GM18520 (cell line): Measurements from ENCODE around the gene CYB561A3.

Experiments
- ATAC-seq: cut with Tn5 transposase; IDR thresholded peaks from one replicate; pipeline ENCODE4 v1.9.1; 2021; ENCODE audit not compliant: unreplicated experiment

CYB561A3 gene

DNA sequence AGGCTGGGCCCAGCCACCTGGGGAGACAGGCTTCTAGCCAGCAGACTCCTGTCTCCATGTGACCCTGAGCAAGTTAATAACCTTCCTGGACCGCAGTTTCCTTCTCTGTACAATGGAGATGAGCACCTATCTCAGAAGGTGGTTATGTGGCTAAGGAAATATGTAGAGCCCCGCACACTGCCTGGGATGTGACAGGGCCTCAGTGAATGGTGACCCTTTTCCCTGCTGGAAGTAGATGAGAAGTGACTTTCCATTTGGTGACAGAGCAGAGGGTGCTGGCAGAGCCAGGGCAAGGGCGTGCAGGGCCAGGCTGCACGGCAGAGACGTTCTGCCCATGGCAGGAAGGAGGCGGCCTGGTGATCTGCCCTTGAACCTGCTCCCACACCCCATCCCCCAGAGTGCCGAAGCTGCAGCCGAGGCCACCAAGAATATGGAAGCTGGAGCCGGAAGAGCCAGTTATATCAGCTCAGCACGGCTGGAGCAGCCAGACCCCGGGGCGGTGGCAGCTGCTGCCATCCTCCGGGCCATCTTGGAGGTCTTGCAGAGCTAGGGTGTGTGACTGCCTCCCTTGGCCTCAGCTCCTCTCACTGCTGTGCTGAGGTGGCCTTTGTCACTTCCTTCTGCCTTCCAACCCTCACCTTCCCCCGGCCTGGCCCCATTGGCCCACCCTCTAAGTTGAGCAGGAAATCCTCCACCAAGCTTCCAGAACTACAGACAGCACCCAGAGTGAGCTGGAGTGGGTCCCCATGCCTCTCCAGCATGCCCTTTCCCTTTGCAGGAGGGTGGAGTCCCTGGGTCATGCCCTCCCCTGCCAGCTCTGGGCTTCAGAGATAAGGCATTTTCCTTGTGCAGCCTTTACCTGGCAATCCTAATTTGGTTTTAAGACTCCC lies 15.5 kb downstream of the CYB561A3 start:
- no peak for ATAC-seq

DNA sequence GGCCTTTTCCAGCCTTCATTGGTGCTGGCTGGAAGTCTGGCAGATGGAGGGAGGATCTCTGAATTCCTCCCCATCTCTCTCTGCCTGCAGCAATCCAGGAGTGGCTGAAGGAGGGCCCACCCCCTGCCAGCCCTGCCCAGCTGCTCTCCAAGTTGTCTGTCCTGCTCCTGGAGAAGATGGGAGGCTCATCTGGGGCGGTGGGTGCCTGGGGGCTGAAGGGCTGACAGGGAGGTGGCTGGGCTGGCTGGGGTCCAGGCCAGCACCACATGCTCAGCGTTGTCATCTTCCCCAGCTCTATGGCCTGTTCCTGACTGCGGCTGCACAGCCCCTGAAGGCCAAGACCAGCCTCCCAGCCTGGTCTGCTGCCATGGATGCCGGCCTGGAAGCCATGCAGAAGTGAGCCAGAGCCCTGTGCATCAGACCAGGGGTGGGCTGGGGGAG lies 16.5 kb downstream of the CYB561A3 start:
- no peak for ATAC-seq

DNA sequence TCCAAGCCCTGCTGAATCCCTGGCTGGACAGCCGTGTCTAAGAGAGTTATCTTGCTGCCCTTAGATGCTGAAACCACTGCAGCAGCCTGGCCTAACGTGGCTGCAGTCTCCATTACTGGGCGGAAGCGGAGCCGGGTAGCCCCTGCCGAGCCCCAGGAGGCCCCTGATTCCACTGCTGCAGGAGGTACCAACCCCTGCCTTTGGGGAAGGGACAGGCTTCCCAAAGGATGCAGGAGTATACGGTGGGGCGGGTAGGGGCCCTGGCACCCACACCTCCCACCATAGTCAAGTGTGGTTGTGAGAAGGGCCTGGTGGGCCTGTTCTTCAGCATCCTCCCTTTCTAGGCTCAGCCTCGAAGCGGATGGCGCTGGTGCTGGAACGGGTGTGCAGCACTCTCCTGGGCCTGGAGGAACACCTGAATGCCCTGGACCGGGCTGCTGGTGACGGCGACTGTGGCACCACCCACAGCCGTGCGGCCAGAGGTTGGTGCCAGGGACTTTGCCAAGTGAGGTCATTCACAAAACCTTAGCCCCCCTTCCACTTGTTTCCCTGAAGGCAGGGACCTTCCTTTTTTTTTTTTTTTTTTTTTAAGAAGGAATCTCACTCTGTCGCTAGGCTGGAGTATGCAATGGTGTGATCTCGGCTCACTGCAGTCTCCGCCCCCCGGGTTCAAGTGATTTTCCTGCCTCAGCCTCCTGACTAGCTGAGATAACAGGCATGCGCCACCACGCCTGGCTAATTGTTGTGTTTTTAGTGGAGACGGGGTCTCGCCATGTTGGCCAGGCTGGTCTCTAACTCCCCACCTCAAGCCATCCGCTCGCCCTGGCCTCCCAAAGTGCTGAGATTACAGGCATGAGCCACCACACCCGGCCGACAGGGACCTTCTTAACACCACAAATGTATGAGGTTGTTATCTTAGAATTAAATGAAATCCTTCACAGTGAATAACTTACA lies 17.6 kb downstream of the CYB561A3 start:
- no peak for ATAC-seq

DNA sequence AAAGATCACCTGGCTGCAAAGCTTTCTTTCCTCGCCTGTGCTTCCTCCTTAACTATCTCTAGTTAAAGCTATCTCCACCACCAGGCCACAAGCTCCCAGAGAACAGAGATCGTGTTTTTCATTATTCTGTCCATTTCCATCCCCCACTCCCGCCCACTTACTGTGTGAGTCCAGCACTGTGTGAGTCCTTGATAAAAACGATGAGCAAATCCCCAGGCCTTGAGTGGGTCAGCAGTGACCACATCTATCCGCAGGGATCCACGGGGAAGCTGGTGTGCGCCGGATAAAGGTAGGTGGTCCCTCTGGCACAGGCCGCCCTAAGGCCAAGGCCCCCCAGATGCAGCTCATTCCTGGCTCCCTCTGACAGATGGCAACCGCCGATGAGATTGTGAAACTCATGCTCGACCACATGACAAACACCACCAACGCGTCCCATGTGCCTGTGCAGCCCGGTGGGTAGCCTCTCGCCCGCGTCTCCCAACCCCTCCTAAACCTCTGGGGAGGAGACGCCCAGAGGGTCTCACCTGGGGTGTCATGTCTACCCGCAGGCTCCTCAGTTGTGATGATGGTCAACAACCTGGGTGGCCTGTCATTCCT lies 19.4 kb downstream of the CYB561A3 start:
- no peak for ATAC-seq

DNA sequence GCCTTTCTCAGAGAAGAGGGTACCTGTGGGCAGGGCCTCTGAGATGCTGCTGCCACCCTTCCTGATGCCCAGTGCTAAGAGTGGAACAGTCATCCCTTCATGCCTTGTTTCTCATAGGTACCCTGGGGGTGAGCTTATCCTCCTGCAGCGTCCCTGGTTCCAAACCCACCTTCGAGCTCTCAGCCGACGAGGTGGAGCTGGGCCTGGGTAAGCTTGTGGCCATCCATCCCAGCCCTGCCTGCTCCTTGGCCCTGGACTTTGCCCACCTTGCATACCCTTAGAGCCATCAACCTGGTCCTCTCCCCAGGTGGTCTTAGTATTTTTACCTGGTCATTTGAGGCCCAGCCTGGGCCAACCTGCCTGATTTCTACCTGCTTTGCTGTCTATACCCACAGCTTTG lies 20.0 kb downstream of the CYB561A3 start:
- no peak for ATAC-seq

DNA sequence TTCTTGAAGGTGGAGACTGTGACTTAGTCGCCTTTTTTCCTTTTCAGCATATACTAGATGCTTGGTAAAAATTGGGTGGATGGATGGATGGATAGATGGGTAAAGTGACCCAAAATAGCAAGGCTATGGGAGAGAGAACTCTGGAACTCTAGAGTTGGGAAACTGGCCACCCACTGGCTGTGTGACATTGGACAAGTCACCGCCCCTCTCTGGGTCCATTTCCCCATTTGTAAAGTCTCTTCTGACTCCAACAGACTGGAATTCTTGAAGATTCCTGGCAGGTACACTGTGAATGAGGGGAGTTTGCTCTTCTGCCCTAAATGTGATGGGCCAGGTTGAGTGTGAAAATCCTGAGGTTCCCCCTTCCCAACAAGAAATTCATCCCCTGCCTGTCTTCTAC lies 20.7 kb downstream of the CYB561A3 start:
- no peak for ATAC-seq

DNA sequence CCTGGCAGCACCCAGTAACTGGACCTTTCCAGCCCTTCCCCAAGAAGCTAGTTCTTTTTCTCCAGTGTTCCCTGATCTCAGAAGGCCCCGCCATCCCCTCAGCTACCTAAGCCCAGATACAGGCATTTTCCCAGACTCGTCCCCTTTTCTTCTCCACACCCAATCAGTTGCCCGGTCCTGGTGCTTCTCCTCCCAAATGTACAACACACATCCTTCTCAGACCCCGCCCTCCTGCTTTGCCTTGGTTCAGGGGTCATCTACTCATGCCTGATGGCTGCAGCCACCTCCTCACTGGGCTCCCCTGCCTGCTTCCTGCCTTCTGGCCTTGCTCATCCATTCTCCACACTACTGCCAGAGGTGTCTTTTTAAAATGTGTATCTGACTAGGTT lies 22.2 kb downstream of the CYB561A3 start:
- ATAC-seq, result no peak

DNA sequence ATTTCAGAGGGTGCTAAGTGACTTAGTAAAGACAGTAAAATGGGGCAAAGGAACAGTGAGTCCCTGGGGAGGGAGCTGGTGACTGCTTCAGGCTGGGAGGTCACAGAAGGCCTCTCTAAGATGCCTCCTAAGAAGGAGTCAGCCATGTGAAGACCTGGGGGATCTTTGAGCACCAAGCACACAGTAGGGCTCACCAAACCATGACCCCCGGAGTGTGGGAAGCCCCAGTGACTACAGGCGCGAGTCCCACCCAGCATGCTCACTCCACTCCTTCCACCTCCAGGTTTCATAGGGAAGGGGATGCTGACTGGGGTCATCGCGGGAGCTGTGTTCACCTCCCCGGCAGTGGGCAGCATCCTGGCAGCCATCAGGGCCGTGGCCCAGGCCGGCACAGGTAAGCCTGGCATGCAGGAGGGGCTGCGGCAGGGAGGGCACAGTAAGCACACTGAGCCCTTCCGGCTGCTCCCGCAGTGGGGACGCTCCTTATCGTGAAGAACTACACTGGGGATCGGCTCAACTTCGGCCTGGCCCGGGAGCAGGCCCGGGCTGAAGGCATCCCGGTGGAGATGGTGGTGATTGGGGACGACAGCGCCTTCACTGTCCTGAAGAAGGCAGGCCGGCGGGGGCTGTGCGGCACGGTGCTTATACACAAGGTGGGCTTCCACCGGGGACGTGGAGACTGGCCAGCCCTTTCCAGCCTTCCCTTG lies 22.7 kb downstream of the CYB561A3 start:
- no peak for ATAC-seq

DNA sequence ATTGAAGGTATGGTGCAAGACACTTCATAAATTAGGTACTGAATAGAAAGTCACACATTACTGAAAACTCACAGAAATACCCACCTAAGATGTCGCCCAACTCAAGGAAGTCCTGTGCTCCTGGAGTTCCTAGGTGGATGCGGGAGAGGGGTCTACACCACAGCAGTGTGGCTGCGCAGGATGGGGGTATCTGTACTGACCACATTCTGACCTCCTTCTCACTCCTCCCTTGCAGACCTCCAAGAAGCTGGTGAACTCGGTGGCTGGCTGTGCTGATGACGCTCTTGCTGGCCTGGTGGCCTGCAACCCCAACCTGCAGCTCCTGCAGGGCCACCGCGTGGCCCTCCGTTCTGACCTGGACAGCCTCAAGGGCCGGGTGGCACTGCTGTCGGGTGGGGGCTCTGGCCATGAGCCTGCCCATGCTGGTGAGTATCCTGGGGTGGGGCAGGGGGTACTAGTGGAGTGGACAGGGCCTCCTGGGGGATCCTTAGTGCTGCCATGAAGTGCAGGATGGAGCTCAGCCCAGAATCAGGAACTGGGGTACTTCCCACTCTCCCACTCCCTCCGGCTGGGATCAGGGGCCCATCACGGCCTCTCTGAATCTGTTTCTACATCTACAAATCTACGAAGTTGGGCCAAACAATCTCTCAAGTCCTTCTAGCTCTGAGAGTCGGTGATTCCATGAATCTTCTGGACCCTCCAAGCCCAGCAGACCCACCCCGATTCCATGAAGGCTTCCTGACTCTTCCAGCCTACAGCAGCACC lies 23.8 kb downstream of the CYB561A3 start:
- no peak for ATAC-seq

DNA sequence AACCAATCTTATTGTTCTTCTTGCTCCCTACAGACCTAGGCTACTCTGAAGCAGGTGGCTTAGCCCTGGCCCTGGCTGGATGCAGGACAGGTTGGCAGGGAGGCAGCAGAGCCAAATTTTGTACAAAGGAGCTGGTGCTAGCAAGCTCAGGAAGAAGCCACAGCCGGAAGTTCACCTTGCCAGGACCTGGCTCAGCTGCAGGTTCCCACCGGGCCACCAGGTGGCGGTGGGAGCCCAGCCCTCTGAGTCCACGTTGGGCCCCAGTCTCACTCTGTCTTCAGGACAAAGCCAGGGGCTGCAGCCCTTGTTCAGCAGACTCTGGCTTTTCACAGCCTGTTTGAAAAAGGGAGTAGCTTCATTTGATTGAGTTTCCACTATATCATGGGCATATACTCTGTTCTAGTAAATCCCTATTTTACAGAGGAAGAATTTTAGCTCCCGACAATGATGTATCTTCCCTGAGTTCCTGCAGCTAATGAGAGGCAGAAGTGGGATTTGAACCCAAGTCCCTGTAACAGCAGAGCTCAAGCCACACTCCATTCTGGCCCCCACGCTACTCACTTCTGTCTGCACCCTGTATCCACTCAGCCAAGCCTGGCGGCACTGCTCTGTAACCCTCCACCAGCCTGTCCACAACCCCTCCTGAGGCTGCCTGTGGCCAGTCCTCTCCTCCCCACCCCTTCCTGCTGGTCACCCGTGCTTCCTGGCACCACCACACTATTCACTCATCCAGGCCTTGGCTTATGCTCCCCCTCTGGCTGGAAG lies 25.3 kb downstream of the CYB561A3 start:
- ATAC-seq, result peak; percentile 40

DNA sequence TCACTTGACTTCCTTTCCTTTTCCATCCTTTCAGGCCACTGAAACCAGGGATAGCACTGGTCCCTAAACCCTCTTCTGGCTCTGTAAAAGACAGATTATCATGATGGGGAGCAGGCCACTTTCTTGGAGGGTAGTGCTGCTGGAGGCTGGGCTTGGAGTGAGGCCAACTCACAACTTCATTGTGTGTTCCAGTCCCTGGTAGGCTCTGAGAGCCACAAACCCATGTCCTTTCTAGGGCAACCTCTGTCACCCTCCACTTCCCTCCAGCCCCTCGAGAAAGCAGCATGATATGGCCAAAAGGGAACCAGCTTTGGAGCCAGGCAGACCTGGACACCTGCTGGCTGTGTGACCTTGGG lies 26.3 kb downstream of the CYB561A3 start:
- ATAC-seq, result no peak

DNA sequence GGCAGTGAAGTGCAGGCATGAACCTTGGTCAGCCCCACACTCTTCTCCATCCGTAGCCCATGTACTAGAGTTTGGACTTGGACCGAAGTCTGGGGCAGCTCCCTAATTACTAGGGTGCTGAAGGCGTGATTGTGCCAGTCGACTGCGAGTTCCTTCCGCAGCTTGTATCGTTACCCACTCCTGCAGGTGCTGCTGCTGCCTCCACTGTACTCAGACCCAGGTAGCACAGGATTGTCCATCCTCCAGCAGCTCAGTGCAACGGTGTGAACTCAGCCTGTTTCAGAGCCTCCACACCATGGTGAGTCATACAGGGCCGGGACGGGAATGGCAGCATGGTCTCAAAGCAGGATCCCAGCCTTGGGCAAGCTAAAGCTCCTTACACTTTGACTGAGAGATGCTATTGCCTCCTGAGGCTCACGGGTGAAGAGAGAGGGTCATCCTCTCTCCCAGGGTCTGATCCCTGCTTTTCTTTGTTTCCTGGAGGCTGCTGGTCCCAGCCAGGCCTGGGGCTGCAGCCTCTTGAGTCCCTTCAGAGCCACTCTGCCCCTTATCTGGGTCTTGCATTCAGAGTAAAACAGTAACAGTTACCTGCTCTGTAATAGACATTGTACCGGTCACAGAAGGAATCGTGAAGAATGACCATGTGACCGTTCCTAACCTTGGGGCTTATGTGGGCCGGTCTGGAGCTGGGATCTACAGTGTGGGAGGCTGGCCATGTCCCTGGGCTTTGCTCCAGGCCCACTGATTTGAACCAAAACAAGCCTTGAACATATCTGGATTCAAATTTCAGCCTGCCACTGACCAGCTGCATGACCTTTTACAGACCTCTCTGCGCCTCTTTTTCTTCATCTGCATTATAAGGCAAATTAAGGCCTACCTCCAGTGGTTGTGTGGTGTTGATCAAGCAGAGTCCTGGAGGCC lies 27.0 kb downstream of the CYB561A3 start:
- ATAC-seq, result no peak

DNA sequence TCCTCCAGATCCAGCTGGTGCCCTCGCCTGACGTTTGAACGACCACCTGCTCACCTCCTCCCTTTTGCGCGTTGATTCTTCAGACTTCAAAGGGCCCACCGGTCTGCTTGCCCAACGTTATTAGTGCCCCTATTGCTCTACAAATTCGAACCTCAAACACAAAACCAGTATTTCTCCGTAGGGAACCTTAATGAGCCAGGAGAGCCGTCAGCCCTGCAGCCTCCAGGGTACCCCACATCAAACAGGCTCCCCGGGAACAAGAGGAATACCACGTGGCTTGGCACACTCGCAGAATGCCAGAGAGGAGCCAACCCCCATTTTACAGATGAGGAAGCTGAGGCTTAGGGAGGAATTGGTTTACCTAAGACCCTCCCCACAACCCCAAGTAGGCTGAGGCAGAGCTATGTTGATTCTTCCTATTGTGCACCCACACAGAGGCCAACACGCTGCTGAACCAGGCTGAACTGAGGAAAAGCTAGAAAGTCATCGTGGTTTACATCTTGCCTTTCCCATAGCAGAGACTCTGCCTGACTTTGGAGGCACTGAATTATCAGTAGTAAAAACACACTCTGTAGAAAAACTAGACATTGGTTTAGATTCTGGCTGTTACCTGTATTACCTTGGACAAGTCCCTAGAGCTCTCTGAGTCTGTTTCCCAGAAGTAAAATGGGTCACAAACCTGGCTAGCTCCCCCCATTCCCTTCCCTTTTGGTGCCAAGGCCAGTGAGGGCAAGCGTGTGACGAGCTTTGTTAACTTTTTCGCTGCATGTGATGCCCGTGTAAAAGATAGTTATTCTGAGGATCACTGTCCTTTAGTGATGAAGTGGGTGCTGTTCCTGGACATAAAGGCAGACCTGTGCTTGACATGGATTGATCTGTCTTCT lies 27.9 kb downstream of the CYB561A3 start:
- no peak for ATAC-seq

DNA sequence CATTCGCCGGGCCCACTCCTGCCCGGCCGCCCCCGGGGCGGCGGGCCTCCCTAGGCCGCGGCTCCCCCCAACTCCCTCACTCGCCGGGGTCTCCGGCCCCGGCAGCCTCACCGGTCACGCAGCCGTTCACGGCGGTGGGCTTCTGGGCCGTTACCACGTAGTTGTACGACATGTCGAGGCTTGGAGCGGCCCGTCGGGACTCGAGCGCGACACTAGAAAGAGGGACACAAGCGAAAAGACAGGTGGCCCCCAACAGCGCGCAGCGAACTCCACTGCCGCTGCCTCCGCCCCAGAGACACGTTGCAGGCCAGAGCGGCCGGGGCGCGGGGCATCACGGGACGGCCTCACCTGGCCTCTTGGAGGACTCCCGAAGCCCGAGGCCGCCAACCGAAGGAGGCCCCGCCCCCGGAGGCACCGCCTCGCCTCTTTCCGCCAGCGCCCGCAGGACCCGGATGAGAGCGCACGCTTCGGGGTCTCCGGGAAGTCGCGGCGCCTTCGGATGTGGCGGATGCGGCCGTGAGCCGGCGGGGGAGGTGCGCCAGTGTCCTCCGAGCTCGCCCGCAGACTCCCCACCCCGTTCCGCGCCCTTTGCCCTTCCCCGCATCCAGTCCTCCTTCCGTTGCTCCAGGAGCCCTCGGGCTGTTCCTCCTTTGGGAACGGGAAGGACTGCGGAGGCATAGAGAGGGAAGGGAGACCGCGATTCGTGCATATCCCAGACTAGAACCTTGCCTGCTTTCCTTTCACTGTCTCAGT lies 28.7 kb downstream of the CYB561A3 start, which contains the start of the genes DDB1 and TKFC:
Gene DDB1 (minus strand): TSS at position 309 of the 753 bp plus-strand sequence. CDS start 137 bp downstream, at position 172.
Gene TKFC (plus strand): TSS at position 432 of the 753 bp plus-strand sequence. CDS start 1,501 bp downstream, outside the sequence.
- peak; percentile 78 for ATAC-seq

DNA sequence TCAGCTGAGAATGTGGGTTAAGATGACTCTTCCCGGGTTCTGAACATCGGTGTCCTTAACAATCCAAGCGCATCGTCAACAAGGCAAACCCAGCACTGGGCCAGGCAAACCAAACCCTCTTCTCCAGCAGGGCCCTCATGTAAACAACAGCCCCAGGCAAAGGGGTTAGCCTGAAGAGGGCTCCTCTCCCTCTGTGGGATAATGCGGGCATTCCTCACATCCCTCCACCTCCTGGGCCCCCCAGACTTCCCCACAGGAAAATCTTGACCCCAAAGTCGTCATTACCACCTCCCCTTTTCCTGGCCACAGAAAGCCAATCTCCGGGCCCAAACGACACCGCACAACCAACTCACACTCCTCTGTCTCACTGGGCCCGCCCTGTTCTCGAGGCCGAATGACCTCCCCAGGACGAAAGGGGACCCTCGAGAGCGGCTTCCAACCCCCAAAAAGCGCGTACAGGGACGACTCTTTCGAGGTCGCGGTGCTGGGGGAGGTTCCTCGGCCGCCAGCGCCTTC lies 29.3 kb downstream of the CYB561A3 start:
- no peak for ATAC-seq

DNA sequence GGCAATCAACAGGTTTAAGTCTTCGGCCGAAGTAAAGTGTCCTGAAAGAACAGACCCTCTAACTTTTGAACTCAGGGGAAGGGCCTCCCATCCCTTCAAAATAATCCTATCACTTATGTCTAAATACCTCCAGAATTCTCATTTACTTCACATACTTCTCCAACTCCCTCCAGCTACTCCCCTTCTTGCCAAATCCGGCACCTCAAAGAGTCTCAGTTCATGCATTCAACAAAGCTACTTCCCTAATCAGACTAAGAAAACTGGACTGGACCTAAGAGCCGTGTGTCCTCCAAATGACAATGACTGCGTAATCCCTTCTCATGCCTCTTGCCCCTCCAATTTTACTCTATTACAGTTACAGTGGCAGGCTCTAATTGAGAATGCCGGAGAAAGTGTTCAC lies 30.0 kb downstream of the CYB561A3 start:
- no peak for ATAC-seq
